ENCODE data around the gene CERK. TPM values are rescaled to one million over a fixed set of nuclear protein-coding genes. Genes with fewer than 3 reads are reported as not detected.

Gene CERK
- total RNA-seq, 1 experiment from 2014 or later, result 30.9 TPM

GRCh38 chr22:46669201-46669600 is 68.9 kb downstream of the CERK start:
- H3K27ac ChIP-seq (ENCODE audit: low read length), result no peak overlapping the region
- intact Hi-C loops (cut with micrococcal nuclease; ENCODE audit: unreplicated experiment) (no loop called here), in situ Hi-C loops (cut with HindIII; ENCODE audit: low pct_unique_long_range_greater_than_20kb, low sequenced_read_pairs) (no loop called here)
- no peak for ATAC-seq
- no peaks in the 10 kb centered on the region for H3K4me1 ChIP-seq (ENCODE audit: control insufficient read depth, insufficient read depth, low read length)
- POLR2A ChIA-PET, result no interaction called here
- no peaks in the 10 kb centered on the region for H3K27me3 ChIP-seq (ENCODE audit: control insufficient read depth, insufficient read depth, low read length)
- TF ChIP-seq POLR2AphosphoS5 (IDR thresholded peaks at IDR 0.05; ENCODE audit: low read depth, low read length) (no peak), TCF7L2 (IDR thresholded peaks at IDR 0.05; ENCODE audit: low read depth, low read length) (no peak), CTCF (IDR thresholded peaks at IDR 0.05) (no peak), SIN3A (IDR thresholded peaks at IDR 0.05; ENCODE audit: borderline replicate concordance, insufficient read depth, low read depth, low read length) (no peak), REST (IDR thresholded peaks at IDR 0.05; ENCODE audit: insufficient read depth in 1 of 2, low read depth in 2 of 2, low read length in 1 of 2) (no peak)
- BruUV-seq (replicated peaks), result no TSS peak
- no peaks in the 10 kb centered on the region for H3K9me3 ChIP-seq (ENCODE audit: control insufficient read depth, insufficient read depth, low read depth, low read length)
- CTCF ChIA-PET, result interaction anchor here (0.6 to 1.4 kb wide), 2 partner anchors 90 to 106 kb away, joined by 5 to 6 read pairs; no protein-coding TSS in a partner anchor
- H3K4me3 ChIP-seq (ENCODE audit: low read depth in 2 of 2, low read length in 2 of 2), result no peak overlapping the region
- H3K36me3 ChIP-seq (ENCODE audit: control insufficient read depth, insufficient read depth, low read length), result no peaks in the 10 kb centered on the region
- no peak for DNase-seq (ENCODE audit: low read depth, low spot score)

- intact Hi-C loops (cut with micrococcal nuclease; ENCODE audit: unreplicated experiment), result no loop called here
- DNase-seq (ENCODE audit: low read depth, low spot score) (no peak), ATAC-seq (no peak)
- no peaks in the 10 kb centered on the region for H3K9me3 ChIP-seq (ENCODE audit: control insufficient read depth, insufficient read depth, low read depth, low read length)
- no peaks in the 10 kb centered on the region for H3K27me3 ChIP-seq (ENCODE audit: control insufficient read depth, insufficient read depth, low read length)
- H3K36me3 ChIP-seq (ENCODE audit: control insufficient read depth, insufficient read depth, low read length), result no peaks in the 10 kb centered on the region
- ChIA-PET POLR2A (no interaction called here), CTCF (no interaction called here)
- no peaks in the 10 kb centered on the region for H3K4me1 ChIP-seq (ENCODE audit: control insufficient read depth, insufficient read depth, low read length)
- in situ Hi-C loops (cut with HindIII; ENCODE audit: low pct_unique_long_range_greater_than_20kb, low sequenced_read_pairs), result no loop called here
- TF ChIP-seq REST (IDR thresholded peaks at IDR 0.05; ENCODE audit: insufficient read depth in 1 of 2, low read depth in 2 of 2, low read length in 1 of 2) (no peak), SIN3A (IDR thresholded peaks at IDR 0.05; ENCODE audit: borderline replicate concordance, insufficient read depth, low read depth, low read length) (no peak), POLR2AphosphoS5 (IDR thresholded peaks at IDR 0.05; ENCODE audit: low read depth, low read length) (no peak), CTCF (IDR thresholded peaks at IDR 0.05) (no peak), TCF7L2 (IDR thresholded peaks at IDR 0.05; ENCODE audit: low read depth, low read length) (no peak)
- H3K4me3 ChIP-seq (ENCODE audit: low read depth in 2 of 2, low read length in 2 of 2), result no peak overlapping the region
- H3K27ac ChIP-seq (ENCODE audit: low read length), result no peak overlapping the region
- BruUV-seq (replicated peaks), result no TSS peak
Observed at GRCh38 chr22:46668116-46668515, 69.9 kb downstream of the CERK start.
